Hepatocyte (in vitro differentiated cells): ENCODE measurements around the gene CADPS2. TPM values are rescaled to one million over a fixed set of nuclear protein-coding genes. Genes with fewer than 3 reads are reported as not detected.

Source experiments
- DNase-seq: peaks from one replicate; pipeline ENCODE4 v3.0.0-alpha.2; 2016; ENCODE audit warnings: low spot score
- H2AFZ ChIP-seq: fragments of 200-600 bp; sonication (generic); 2 replicates; pipeline ENCODE4 v1.6.0; 2016; ENCODE audit warnings: antibody characterized with exemption, mild to moderate bottlenecking
- H3K27ac ChIP-seq: fragments of 200-600 bp; sonication (generic); 2 replicates; pipeline ENCODE4 v1.5.1; 2016; ENCODE audit warnings: mild to moderate bottlenecking
- H3K27me3 ChIP-seq: fragments of 200-600 bp; sonication (generic); 2 replicates; pipeline ENCODE4 v1.6.1; 2016
- H3K36me3 ChIP-seq: fragments of 200-600 bp; sonication (generic); replicated peaks from 2 replicates; pipeline ENCODE4 v1.5.1; 2016; ENCODE audit warnings: low read depth; ENCODE audit not compliant: insufficient read depth
- H3K4me1 ChIP-seq: fragments of 200-600 bp; sonication (generic); 2 replicates; pipeline ENCODE4 v1.5.1; 2016; ENCODE audit warnings: mild to moderate bottlenecking, moderate library complexity; ENCODE audit not compliant: insufficient read depth
- H3K4me2 ChIP-seq: fragments of 200-600 bp; sonication (generic); 2 replicates; pipeline ENCODE4 v1.6.0; 2016
- H3K4me3 ChIP-seq: fragments of 200-600 bp; sonication (generic); 2 replicates; pipeline ENCODE4 v1.5.1; 2016; ENCODE audit warnings: mild to moderate bottlenecking
- H3K79me2 ChIP-seq: fragments of 200-600 bp; sonication (generic); 2 replicates; pipeline ENCODE4 v1.6.0; 2017; ENCODE audit warnings: mild to moderate bottlenecking
- H3K9me2 ChIP-seq: fragments of 200-600 bp; sonication (generic); replicated peaks from 2 replicates; pipeline ENCODE4 v1.6.0; 2017; ENCODE audit warnings: mild to moderate bottlenecking; ENCODE audit not compliant: insufficient read depth
- H3K9me3 ChIP-seq: fragments of 200-600 bp; sonication (generic); 2 replicates; pipeline ENCODE4 v1.5.1; 2016; ENCODE audit warnings: low read depth, mild to moderate bottlenecking
- H4K20me1 ChIP-seq: fragments of 200-600 bp; sonication (generic); 2 replicates; pipeline ENCODE4 v1.6.0; 2016; ENCODE audit warnings: mild to moderate bottlenecking; ENCODE audit not compliant: insufficient read depth, poor library complexity, severe bottlenecking
- EZH2 ChIP-seq: fragments of 200-600 bp; sonication (generic); IDR thresholded peaks from 2 replicates; pipeline ENCODE4 v1.6.1; 2016; ENCODE audit warnings: antibody characterized with exemption, mild to moderate bottlenecking, borderline replicate concordance
- EZH2phosphoT487 ChIP-seq: fragments of 200-600 bp; sonication (generic); IDR thresholded peaks from one replicate; pipeline ENCODE4 v1.6.1; 2018; ENCODE audit warnings: antibody characterized with exemption, mild to moderate bottlenecking, low read depth, moderate library complexity; ENCODE audit not compliant: unreplicated experiment, severe bottlenecking
- WGBS: methylation state at CpG from one replicate; pipeline ENCODE4 v1.1.6; 2016; ENCODE audit warnings: low lambda C conversion rate; ENCODE audit errors: missing lambda C conversion rate; 5-methylcytosine and 5-hydroxymethylcytosine counted together
- polyA plus RNA-seq: library from polyadenylated mRNA; unstranded; fragments of >200 nt; fragmentation: Nextera tagmentation; extraction: Ambion mirVana; gene quantifications from 2 replicates; pipeline ENCODE4 v1.2.1, GENCODE V29; 2016
- total RNA-seq: library from RNA; depleted of rRNA; stranded (reverse); fragments of >200 nt; gene quantifications from 2 replicates; pipeline ENCODE4 v1.2.3, GENCODE V29; 2014
- TF ChIP-seq, protein P1 (sequence below): fragments of 200-600 bp; sonication (generic); IDR thresholded peaks from 2 replicates; pipeline ENCODE4 v1.5.1; 2016; ENCODE audit warnings: antibody characterized with exemption, mild to moderate bottlenecking; ENCODE audit not compliant: poor library complexity

The CADPS2 gene
- total and polyA plus RNA-seq, 2 experiments from 2014 or later = 15.7 to 37.4 TPM

DNA sequence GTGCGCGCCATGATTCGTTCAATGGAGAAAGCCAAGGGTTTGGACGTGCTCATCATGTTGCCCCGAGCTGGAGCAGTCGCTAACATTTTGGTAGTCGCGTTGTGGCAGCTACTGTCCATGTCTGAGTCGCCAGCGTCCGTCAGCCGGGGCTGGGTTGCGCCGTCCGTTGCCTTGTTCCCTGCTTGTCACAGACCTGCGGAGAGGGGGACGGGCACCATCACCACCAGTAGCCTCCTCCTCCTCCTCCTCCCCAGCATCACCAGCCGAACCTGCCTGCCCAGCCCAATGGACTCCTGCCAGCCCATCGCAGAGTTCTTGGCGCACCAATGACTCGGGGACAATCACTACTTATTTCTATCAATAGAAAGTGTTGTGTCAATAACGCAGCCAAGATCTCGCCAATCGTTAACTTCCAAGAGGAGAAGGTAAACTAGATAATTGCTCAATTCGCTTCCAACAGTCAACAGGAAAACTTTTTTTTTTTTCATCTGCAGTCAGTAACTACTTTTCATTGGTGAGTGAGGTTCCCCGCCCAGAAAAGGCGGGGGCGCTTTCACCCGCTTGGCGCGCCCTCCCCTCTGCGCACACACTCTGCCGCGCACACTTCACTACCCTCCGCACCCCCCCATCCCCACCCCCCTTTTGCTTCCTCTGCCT is 581.8 kb downstream of the CADPS2 start, which contains the start of gene FEZF1:
Gene FEZF1, minus strand, starts transcription at position 432 of the 657 bp plus-strand sequence. Its CDS starts 313 bp downstream, at position 119.
- Histone ChIP-seq H3K4me3 (no peak within 1 kb of the TSS), H2AFZ (no peak within 1 kb of the TSS), H3K27me3 (peaks cover 100% of the 10 kb centered on the region), H3K79me2 (no peaks in the 10 kb centered on the region), H3K27ac (no peak within 1 kb of the TSS), H3K9me2 (no peaks in the 10 kb centered on the region), H4K20me1 (no peaks in the 10 kb centered on the region), H3K9me3 (no peaks in the 10 kb centered on the region), H3K36me3 (no peaks in the 10 kb centered on the region), H3K4me2 (peak within 1 kb of the TSS; percentile 79), H3K4me1 (peaks cover 25% of the 10 kb centered on the region)
- peak; percentile 15 for DNase-seq
- TF ChIP-seq EZH2 (no peak), EZH2phosphoT487 (peak; percentile 70)
- WGBS = 2% methylated on average over 33 of the region's 35 CpGs

DNA sequence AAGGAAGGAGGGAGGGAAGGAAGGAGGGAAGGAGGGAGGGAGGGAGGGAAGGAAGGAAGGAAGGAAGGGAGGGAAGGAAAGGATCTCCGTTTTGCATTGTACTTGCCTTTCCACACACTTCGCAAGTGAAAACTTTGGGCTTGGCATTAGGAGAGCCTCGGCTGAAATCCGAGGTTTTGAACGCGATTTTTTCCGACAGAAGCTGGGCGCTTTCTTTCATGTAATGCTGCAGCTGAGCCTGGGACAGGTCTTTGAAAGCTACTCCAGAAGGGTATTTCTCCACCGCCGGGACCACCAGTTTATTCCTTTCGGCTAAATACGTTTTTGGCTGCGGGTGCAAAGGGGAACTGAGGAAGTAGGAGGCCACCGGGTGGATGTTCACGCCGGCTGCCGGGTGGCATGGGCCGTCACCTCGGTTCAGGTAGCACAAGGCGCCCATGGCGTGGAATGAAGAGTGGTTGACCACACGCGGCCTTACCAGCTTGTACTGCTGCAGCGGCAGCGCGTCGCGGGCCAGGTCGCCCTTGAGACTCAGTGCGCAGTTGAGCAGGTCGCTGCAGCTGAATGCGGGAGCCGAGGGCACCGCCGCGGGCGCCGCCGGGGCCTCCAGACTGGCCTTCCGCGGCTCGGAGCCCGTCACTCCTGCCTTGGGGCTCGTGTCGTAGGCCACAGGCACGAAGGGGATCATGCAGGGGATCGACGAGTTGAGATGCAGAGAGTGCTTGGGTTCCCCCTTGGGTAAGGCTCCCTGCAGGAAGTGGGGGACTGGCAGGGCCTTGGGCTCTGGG is 582.5 kb downstream of the CADPS2 start:
- TF ChIP-seq EZH2phosphoT487 (peak; percentile 33), EZH2 (peak; percentile 72)
- TF ChIP-seq, protein P1, sequence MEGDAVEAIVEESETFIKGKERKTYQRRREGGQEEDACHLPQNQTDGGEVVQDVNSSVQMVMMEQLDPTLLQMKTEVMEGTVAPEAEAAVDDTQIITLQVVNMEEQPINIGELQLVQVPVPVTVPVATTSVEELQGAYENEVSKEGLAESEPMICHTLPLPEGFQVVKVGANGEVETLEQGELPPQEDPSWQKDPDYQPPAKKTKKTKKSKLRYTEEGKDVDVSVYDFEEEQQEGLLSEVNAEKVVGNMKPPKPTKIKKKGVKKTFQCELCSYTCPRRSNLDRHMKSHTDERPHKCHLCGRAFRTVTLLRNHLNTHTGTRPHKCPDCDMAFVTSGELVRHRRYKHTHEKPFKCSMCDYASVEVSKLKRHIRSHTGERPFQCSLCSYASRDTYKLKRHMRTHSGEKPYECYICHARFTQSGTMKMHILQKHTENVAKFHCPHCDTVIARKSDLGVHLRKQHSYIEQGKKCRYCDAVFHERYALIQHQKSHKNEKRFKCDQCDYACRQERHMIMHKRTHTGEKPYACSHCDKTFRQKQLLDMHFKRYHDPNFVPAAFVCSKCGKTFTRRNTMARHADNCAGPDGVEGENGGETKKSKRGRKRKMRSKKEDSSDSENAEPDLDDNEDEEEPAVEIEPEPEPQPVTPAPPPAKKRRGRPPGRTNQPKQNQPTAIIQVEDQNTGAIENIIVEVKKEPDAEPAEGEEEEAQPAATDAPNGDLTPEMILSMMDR = no peak
- H3K4me2 ChIP-seq = peak overlapping the region; percentile 79
- WGBS = 3% methylated on average over 47 of the region's 48 CpGs
- DNase-seq = peak; percentile 12
- H4K20me1 ChIP-seq = no peaks in the 10 kb centered on the region
- no peak overlapping the region for H3K4me3 ChIP-seq
- no peaks in the 10 kb centered on the region for H3K79me2 ChIP-seq
- no peak overlapping the region for H3K27ac ChIP-seq
- H3K27me3 ChIP-seq = peaks cover 100% of the 10 kb centered on the region
- no peaks in the 10 kb centered on the region for H3K36me3 ChIP-seq
- H3K4me1 ChIP-seq = peaks cover 25% of the 10 kb centered on the region
- no peaks in the 10 kb centered on the region for H3K9me2 ChIP-seq
- H3K9me3 ChIP-seq = no peaks in the 10 kb centered on the region
- no peak overlapping the region for H2AFZ ChIP-seq

DNA sequence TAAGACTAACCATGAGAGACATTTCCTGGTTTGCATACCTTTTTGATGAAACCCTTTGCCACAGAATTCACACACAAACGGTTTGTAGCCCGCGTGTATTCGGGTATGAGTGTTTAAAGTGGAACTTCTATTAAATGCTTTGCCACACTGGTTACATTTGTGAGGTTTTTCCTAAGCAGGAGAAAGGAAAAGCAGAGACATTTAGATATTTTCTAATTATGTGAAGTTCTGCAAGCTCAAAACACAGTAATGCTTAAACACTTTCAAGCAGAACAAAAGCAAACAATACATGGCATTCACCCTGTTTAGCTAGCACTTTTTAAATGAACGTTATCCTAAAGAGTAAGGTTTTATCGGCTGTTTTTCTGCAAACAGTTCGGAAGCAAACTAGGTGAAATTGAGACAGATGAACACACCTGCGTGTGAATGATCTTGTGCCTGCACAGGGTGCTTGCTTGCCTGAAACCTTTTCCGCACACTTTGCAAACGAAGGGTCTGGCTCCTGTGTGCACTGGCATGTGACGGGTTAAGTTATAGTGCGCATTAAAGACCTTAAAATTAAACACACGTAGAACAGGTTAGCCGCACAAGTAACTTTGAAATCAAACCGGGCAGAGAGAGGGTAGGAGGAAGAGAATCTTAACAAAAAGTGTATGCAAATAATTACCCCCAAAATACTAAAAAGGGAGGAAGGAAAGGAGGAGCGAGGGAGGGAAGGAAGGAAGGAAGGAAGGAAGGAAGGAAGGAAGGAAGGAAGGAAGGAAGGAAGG is 583.3 kb downstream of the CADPS2 start:
- H3K4me3 ChIP-seq = no peak overlapping the region
- H3K9me3 ChIP-seq = no peaks in the 10 kb centered on the region
- H3K27ac ChIP-seq = no peak overlapping the region
- 12% methylated on average over 16 of the region's 16 CpGs for WGBS
- peaks cover 25% of the 10 kb centered on the region for H3K4me1 ChIP-seq
- H3K79me2 ChIP-seq = no peaks in the 10 kb centered on the region
- no peak overlapping the region for H2AFZ ChIP-seq
- H3K9me2 ChIP-seq = no peaks in the 10 kb centered on the region
- H3K4me2 ChIP-seq = no peak overlapping the region
- H4K20me1 ChIP-seq = no peaks in the 10 kb centered on the region
- TF ChIP-seq EZH2 (no peak), EZH2phosphoT487 (peak; percentile 44)
- TF ChIP-seq, protein P1 = no peak
- no peaks in the 10 kb centered on the region for H3K36me3 ChIP-seq
- DNase-seq = no peak
- H3K27me3 ChIP-seq = peaks cover 100% of the 10 kb centered on the region
